MM.1S (cell line): Measurements from ENCODE around the gene FAM20C.

Source experiments
- EZH2phosphoT487 ChIP-seq: fragments of 300-600 bp; sonication (generic); IDR thresholded peaks from 2 replicates; pipeline ENCODE4 v1.6.1; 2018; ENCODE audit warnings: antibody characterized with exemption, low read length
- TF ChIP-seq, protein P1 (sequence below): fragments of 300-600 bp; sonication (generic); IDR thresholded peaks from 2 replicates; pipeline ENCODE4 v1.5.1; 2016; ENCODE audit warnings: antibody characterized with exemption, low read length, mixed read lengths

DNA sequence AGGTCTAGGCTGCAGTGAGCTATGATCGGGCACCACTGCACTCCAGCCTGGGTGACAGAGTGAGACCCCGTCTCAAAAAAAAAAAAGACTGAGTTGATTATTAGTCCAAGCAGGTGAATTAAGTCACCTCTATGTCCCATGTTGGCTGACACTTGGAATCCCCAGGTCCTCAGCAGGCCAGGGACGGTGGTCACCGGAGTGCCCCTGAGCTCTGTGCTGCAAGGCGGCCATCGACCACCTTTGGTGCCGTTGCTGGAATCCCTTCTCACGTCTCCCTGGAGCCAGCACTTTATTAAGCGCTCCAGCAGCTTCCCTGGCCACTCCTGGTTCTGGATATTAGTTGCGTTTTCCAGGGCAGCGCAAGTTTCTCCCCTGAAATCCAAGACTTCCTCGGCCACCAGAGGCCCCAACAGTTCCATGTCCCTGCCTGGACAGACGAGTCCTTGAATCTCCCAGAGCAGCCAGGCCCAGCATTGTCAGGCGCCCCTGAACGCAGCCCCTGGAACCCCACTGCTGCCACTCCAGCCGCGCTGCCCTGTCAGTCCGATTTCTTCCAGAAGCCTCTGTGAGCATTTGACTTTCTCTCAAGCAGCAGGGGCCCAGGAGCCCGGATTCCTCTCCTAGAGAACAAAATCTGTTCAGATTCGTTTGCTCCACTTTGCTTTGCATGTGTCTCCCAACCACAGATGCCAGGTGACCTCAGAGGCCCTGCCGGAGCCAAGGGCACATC lies 59.2 kb downstream of the FAM20C start:
- TF ChIP-seq, protein P1, sequence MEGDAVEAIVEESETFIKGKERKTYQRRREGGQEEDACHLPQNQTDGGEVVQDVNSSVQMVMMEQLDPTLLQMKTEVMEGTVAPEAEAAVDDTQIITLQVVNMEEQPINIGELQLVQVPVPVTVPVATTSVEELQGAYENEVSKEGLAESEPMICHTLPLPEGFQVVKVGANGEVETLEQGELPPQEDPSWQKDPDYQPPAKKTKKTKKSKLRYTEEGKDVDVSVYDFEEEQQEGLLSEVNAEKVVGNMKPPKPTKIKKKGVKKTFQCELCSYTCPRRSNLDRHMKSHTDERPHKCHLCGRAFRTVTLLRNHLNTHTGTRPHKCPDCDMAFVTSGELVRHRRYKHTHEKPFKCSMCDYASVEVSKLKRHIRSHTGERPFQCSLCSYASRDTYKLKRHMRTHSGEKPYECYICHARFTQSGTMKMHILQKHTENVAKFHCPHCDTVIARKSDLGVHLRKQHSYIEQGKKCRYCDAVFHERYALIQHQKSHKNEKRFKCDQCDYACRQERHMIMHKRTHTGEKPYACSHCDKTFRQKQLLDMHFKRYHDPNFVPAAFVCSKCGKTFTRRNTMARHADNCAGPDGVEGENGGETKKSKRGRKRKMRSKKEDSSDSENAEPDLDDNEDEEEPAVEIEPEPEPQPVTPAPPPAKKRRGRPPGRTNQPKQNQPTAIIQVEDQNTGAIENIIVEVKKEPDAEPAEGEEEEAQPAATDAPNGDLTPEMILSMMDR, result no peak
- no peak for TF ChIP-seq EZH2phosphoT487
